Brain microvascular endothelial cell (primary cell): ENCODE measurements around the gene RAB38.

ENCODE experiments used
- DNase-seq: peaks from one replicate; pipeline ENCODE4 v3.0.0-alpha.2; 2020
- H3K27ac ChIP-seq: fragments of 250-450 bp; sonication (Bioruptor Pico); 2 replicates; pipeline ENCODE4 v1.5.1; 2020; ENCODE audit warnings: mild to moderate bottlenecking, moderate library complexity
- H3K27me3 ChIP-seq: fragments of 250-450 bp; sonication (Bioruptor Pico); replicated peaks from 2 replicates; pipeline ENCODE4 v1.5.1; 2020; ENCODE audit warnings: mild to moderate bottlenecking
- H3K36me3 ChIP-seq: fragments of 250-450 bp; sonication (Bioruptor Pico); replicated peaks from 2 replicates; pipeline ENCODE4 v1.5.1; 2020; ENCODE audit warnings: mild to moderate bottlenecking
- H3K4me3 ChIP-seq: 2 replicates; pipeline ENCODE4 v1.5.1; 2011; ENCODE audit warnings: low read depth, mild to moderate bottlenecking, control low read depth, low read length, moderate library complexity
- in situ Hi-C: cut with HindIII; loops from 2 replicates; pipeline ENCODE4 v1.10.0; 2017; ENCODE audit warnings: low sequenced_read_pairs, low pct_ligation_motif_present
- TF ChIP-seq, protein P1 (sequence below): IDR thresholded peaks from 2 replicates; pipeline ENCODE4 v1.5.1; 2011; ENCODE audit warnings: low read depth, mild to moderate bottlenecking, moderate library complexity, low read length, control low read depth, inconsistent platforms; ENCODE audit errors: missing control alignments

RAB38 gene

DNA sequence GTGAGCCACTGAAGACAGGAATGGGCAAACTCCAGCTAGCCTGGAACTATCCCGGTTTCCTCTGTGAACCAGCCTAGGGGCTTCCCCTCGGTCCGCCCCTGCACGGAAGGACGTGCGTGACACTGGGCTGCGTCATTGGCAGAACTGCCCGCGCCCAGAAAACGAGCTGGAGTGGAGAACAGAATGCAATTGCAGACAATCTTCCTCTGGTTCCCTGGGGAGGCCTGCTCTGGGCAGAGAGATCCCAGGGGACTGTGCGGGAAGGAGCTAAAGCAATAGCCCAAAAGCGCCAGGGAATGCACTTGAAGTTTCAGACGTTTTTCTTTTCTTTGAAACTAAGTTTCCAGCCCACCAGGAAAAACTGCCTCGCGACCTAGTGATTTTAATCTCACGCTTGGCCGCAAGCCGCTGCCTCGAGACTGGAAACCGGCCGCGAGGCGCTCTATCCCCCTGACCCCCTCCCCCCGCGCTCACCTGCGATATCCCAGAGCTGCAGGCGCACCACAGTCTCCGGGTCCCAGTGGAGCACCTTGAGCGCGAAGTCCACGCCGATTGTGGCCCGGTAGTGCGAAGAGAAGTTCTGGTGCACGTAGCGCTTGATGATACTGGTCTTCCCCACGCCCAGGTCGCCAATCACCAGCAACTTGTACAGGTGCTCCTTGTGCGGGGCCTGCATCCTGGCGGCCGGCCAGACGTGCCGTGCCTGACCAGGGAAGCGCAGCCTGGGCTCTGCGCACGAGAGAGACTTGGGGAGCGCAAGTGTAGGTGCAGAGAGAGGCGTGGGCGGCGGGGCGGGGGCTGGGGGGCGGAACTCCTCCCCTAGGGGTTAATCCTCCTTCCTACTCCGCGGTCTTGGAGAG, at the start of gene RAB38:
TSS of gene RAB38 (minus strand) at position 735 of the 860 bp plus-strand sequence. CDS start at position 676, 59 bp downstream.
- Histone ChIP-seq H3K27me3 (no peaks in the 10 kb centered on the region), H3K4me3 (peak within 1 kb of the TSS; percentile 68), H3K36me3 (no peaks in the 10 kb centered on the region), H3K27ac (peak within 1 kb of the TSS; percentile 20)
- in situ Hi-C loops = no loop called here
- DNase-seq = peak; percentile 76
- TF ChIP-seq, protein P1, sequence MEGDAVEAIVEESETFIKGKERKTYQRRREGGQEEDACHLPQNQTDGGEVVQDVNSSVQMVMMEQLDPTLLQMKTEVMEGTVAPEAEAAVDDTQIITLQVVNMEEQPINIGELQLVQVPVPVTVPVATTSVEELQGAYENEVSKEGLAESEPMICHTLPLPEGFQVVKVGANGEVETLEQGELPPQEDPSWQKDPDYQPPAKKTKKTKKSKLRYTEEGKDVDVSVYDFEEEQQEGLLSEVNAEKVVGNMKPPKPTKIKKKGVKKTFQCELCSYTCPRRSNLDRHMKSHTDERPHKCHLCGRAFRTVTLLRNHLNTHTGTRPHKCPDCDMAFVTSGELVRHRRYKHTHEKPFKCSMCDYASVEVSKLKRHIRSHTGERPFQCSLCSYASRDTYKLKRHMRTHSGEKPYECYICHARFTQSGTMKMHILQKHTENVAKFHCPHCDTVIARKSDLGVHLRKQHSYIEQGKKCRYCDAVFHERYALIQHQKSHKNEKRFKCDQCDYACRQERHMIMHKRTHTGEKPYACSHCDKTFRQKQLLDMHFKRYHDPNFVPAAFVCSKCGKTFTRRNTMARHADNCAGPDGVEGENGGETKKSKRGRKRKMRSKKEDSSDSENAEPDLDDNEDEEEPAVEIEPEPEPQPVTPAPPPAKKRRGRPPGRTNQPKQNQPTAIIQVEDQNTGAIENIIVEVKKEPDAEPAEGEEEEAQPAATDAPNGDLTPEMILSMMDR = no peak

DNA sequence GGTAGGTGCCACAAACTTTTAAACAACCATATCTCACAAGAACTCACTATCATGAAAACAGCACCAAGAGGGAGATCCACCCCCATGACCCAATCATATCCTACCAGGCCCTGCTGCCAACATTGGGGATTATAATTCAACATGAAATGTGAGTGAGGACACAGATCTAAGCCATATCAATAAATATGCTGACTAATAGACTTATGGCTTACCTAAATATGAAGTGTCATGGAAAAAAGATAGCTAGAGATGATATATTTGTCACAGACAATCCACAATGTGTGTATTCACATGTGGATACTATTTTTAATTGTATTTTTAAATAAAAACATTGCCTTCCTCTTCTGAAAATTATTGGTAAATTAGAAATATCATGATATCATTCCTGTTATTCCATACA, 38.2 kb upstream of the RAB38 start:
- Histone ChIP-seq H3K4me3 (no peak overlapping the region), H3K36me3 (no peaks in the 10 kb centered on the region), H3K27ac (no peak overlapping the region), H3K27me3 (no peaks in the 10 kb centered on the region)
- in situ Hi-C loops = no loop called here
- TF ChIP-seq, protein P1 = no peak
- DNase-seq = no peak

DNA sequence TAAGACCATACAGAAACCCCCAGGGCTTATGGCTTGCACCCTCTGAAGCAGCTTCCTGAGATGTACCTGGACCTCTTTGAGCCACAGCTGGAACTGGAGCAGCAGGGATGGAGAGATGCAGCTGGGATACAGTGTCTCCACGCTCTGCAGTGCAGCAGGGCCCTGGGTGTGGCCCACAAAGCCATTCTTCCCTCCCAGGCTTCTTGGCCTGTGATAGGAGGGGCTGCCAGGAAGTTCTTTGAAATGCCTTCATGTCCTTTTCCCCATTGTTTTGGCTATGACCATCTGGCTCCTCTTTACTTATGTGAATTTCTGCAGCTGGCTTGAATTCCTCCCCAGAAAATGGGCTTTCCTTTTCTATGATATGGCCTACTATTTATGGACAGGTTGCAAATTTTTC, 37.1 kb upstream of the RAB38 start:
- H3K4me3 ChIP-seq = no peak overlapping the region
- DNase-seq = no peak
- in situ Hi-C loops = no loop called here

DNA sequence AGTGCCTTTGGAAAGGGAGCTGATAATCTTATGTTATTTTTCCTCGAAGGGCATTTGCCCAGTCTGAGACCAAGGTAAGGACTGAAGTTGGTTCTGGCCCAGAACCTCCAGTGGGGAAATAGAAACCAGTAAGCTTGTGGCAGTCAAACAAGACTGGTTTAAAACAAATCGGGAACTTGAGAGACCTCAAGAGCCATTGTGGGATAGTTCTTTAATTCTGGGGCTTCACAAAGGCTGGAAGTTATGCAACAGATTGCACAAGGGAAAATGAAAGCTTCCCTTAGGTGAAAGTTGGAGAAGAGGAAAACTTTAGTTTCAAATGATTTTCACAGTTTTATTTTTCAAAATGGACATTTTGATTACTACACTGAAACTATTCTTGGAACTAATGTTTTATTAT, 33.5 kb upstream of the RAB38 start:
- H3K36me3 ChIP-seq = no peaks in the 10 kb centered on the region
- in situ Hi-C loops = no loop called here
- H3K27me3 ChIP-seq = no peaks in the 10 kb centered on the region
- no peak overlapping the region for H3K27ac ChIP-seq
- TF ChIP-seq, protein P1 = no peak
- no peak for DNase-seq
- no peak overlapping the region for H3K4me3 ChIP-seq

More for the DNA sequence above, 37.1 kb upstream of the RAB38 start:
- TF ChIP-seq, protein P1 = no peak
- Histone ChIP-seq H3K36me3 (no peaks in the 10 kb centered on the region), H3K27ac (no peak overlapping the region), H3K27me3 (no peaks in the 10 kb centered on the region)

DNA sequence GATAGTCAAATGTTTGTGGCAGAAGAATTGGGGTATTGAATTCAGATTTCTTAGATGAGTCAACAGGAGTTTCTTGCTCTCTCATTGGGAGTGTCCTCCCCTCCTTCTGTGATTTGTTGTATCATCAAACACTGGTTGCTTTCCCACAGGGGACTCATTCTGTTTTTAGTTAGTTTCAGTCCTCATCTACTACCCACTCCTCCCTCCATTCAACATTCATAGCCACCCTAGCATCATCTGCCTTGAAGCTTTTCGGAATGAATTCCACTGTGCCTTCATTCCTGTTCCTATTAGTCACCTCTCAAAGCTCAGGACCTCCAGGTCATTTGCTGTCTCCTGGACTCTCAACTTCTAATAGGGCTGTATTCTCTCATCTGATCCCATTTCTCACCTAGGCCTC, 31.5 kb upstream of the RAB38 start:
- TF ChIP-seq, protein P1 = no peak
- peak; percentile 4 for DNase-seq
- Histone ChIP-seq H3K36me3 (no peaks in the 10 kb centered on the region), H3K4me3 (no peak overlapping the region), H3K27me3 (no peaks in the 10 kb centered on the region), H3K27ac (no peak overlapping the region)
- in situ Hi-C loops = no loop called here
